ENCODE measurements around the gene ZMYND8.

Gene ZMYND8

DNA sequence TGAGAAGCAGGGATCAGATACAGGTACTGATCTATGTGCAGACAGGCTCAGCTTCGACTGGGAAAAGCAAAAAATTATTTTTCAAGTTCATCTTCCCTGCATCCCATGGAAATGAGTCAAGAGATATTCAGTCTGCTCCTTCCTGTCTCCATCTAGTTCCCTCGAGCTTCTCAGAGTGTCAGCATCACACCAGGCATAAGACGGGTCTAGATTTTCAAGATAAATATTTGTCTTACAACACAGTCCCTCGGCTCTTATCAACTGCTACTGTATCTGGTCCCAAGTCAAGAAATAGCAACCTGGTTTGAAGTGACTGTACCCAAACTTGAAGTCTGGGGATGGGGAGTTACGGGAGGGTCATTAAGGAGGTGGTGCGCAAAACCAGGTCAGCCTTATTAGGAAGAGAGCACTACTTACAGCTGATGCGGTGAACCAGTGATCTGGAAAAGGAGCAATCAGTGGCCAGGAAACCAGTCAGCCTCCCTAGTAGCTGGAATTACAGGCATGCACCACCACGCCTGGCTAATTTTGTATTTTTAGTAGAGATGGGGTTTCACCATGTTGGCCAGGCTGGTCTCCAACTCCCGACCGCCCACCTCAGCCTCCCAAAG lies 29.7 kb downstream of the ZMYND8 start:
- Histone ChIP-seq H3K4me1 (ENCODE audit: insufficient read depth, low read length, severe bottlenecking) (no peaks in the 10 kb centered on the region), H2AFZ (ENCODE audit: low read length) (no peak overlapping the region), H3K4me2 (ENCODE audit: low read length) (no peak overlapping the region), H3K27ac (ENCODE audit: low read depth, low read length, poor library complexity, severe bottlenecking) (no peak overlapping the region), H3K9me3 (ENCODE audit: low read length) (no peaks in the 10 kb centered on the region), H3K27me3 (ENCODE audit: insufficient read depth, low read length) (no peaks in the 10 kb centered on the region), H3K4me3 (ENCODE audit: low read depth, low read length, poor library complexity, severe bottlenecking) (no peak overlapping the region), H3F3A (ENCODE audit: insufficient read depth, low read length) (no peaks in the 10 kb centered on the region), H3K9ac (ENCODE audit: low read length) (no peak overlapping the region), H3K36me3 (ENCODE audit: insufficient read depth, low read length) (peaks cover 72% of the 10 kb centered on the region), H4K20me1 (ENCODE audit: insufficient read depth, low read length) (0 out of 2 replicates have a peak, but pooled peaks cover 2% of the 10 kb centered on the region), H3K79me2 (ENCODE audit: insufficient read depth, low read length) (peaks cover 98% of the 10 kb centered on the region), H3K9me2 (ENCODE audit: low read depth, low read length) (no peaks in the 10 kb centered on the region)
- TF ChIP-seq, protein P1, sequence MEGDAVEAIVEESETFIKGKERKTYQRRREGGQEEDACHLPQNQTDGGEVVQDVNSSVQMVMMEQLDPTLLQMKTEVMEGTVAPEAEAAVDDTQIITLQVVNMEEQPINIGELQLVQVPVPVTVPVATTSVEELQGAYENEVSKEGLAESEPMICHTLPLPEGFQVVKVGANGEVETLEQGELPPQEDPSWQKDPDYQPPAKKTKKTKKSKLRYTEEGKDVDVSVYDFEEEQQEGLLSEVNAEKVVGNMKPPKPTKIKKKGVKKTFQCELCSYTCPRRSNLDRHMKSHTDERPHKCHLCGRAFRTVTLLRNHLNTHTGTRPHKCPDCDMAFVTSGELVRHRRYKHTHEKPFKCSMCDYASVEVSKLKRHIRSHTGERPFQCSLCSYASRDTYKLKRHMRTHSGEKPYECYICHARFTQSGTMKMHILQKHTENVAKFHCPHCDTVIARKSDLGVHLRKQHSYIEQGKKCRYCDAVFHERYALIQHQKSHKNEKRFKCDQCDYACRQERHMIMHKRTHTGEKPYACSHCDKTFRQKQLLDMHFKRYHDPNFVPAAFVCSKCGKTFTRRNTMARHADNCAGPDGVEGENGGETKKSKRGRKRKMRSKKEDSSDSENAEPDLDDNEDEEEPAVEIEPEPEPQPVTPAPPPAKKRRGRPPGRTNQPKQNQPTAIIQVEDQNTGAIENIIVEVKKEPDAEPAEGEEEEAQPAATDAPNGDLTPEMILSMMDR (IDR thresholded peaks at IDR 0.05; ENCODE audit: low read length) = no peak
- no peak for TF ChIP-seq EZH2 (IDR thresholded peaks at IDR 0.05; ENCODE audit: borderline replicate concordance, low read length)

DNA sequence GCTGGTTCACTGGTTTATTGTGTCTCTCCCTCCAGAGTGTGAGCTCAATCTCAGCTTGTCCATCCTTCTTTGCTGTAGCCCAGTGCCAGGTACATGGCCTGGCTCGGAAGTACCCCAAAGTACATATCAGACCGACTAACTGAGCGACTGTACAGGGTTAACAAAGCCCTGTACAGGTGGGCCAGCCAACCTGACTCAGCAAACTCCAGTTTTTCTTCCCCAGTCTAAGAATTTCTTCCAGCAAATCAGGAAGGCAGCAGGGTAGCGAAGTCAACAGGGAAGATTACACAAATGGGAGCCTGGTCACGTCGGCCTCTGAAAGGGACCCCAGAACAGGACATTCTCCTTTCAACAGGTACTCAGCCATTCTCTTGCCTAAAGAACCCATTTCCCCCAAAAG lies 31.3 kb downstream of the ZMYND8 start:
- no peaks in the 10 kb centered on the region for H3F3A ChIP-seq (ENCODE audit: insufficient read depth, low read length)

GRCh38 chr20:47320990-47321805 lies 35.3 kb downstream of the ZMYND8 start:
- 0 out of 2 replicates have a peak, but pooled peaks cover 5% of the 10 kb centered on the region for H4K20me1 ChIP-seq (ENCODE audit: insufficient read depth, low read length)
- no peaks in the 10 kb centered on the region for H3K27me3 ChIP-seq (ENCODE audit: insufficient read depth, low read length)
- H3K4me1 ChIP-seq (ENCODE audit: insufficient read depth, low read length, severe bottlenecking) = peaks cover 36% of the 10 kb centered on the region
- no peak for TF ChIP-seq EZH2 (IDR thresholded peaks at IDR 0.05; ENCODE audit: borderline replicate concordance, low read length)
- TF ChIP-seq, protein P1 (IDR thresholded peaks at IDR 0.05; ENCODE audit: low read length) = no peak
- no peak overlapping the region for H3K9ac ChIP-seq (ENCODE audit: low read length)
- H3K4me3 ChIP-seq (ENCODE audit: low read depth, low read length, poor library complexity, severe bottlenecking) = no peak overlapping the region
- peaks cover 97% of the 10 kb centered on the region for H3K79me2 ChIP-seq (ENCODE audit: insufficient read depth, low read length)
- no peaks in the 10 kb centered on the region for H3K9me2 ChIP-seq (ENCODE audit: low read depth, low read length)
- peaks cover 53% of the 10 kb centered on the region; the same call in 1 of the 2 replicates for H3K36me3 ChIP-seq (ENCODE audit: insufficient read depth, low read length)
- no peak overlapping the region for H3K27ac ChIP-seq (ENCODE audit: low read depth, low read length, poor library complexity, severe bottlenecking)
- H3K9me3 ChIP-seq (ENCODE audit: low read length) = no peaks in the 10 kb centered on the region
- H2AFZ ChIP-seq (ENCODE audit: low read length) = no peak overlapping the region
- H3K4me2 ChIP-seq (ENCODE audit: low read length) = no peak overlapping the region
- no peaks in the 10 kb centered on the region for H3F3A ChIP-seq (ENCODE audit: insufficient read depth, low read length)

More for the DNA sequence above, 31.3 kb downstream of the ZMYND8 start:
- no peaks in the 10 kb centered on the region for H3K27me3 ChIP-seq (ENCODE audit: insufficient read depth, low read length)
- peaks cover under 1% of the 10 kb centered on the region for H3K4me1 ChIP-seq (ENCODE audit: insufficient read depth, low read length, severe bottlenecking)
- no peak overlapping the region for H3K4me3 ChIP-seq (ENCODE audit: low read depth, low read length, poor library complexity, severe bottlenecking)
- H3K9ac ChIP-seq (ENCODE audit: low read length) = no peak overlapping the region
- no peaks in the 10 kb centered on the region for H3K9me3 ChIP-seq (ENCODE audit: low read length)
- peaks cover 64% of the 10 kb centered on the region for H3K36me3 ChIP-seq (ENCODE audit: insufficient read depth, low read length)
- peaks cover 98% of the 10 kb centered on the region for H3K79me2 ChIP-seq (ENCODE audit: insufficient read depth, low read length)
- no peak overlapping the region for H3K4me2 ChIP-seq (ENCODE audit: low read length)
- no peaks in the 10 kb centered on the region for H3K9me2 ChIP-seq (ENCODE audit: low read depth, low read length)
- TF ChIP-seq, protein P1 (IDR thresholded peaks at IDR 0.05; ENCODE audit: low read length) = no peak
- 0 out of 2 replicates have a peak, but pooled peaks cover 2% of the 10 kb centered on the region for H4K20me1 ChIP-seq (ENCODE audit: insufficient read depth, low read length)
- no peak overlapping the region for H3K27ac ChIP-seq (ENCODE audit: low read depth, low read length, poor library complexity, severe bottlenecking)
- no peak overlapping the region for H2AFZ ChIP-seq (ENCODE audit: low read length)

All from OCI-LY1 (cell line).